ENCODE data around the gene ZBTB16.

- TF ChIP-seq CTCF (IDR thresholded peaks at IDR 0.05) (no peak), POLR2A (IDR thresholded peaks at IDR 0.05) (no peak)
Measured at GRCh38 chr11:114288136-114288535, 228.6 kb downstream of the ZBTB16 start.

Measured in adrenal gland (tissue), 5 donors.